Mononuclear cell (primary cell): ENCODE results near the gene PALLD. TPM values are rescaled to one million over a fixed set of nuclear protein-coding genes. Genes with fewer than 3 reads are reported as not detected.

Source experiments
- H3K27me3 ChIP-seq: 2 replicates; pipeline ENCODE4 v1.6.0; 2011; ENCODE audit warnings: low read length, control low read depth; ENCODE audit not compliant: insufficient read depth
- H3K4me1 ChIP-seq: 2 replicates; pipeline ENCODE4 v1.5.1; 2011; ENCODE audit warnings: mild to moderate bottlenecking, low read length, control low read depth; ENCODE audit not compliant: insufficient read depth
- H3K4me3 ChIP-seq: 2 replicates; pipeline ENCODE4 v1.5.1; 2011; ENCODE audit warnings: mild to moderate bottlenecking, low read length, moderate library complexity
- H3K9me3 ChIP-seq: 2 replicates; pipeline ENCODE4 v1.5.1; 2011; ENCODE audit warnings: low read depth, mild to moderate bottlenecking, control low read depth, low read length
- total RNA-seq: library from RNA; depleted of rRNA; stranded (reverse); fragments of >200 nt; gene quantifications from one replicate; pipeline ENCODE4 v1.2.3, GENCODE V29; 2012

The PALLD gene
- total RNA-seq, 1 donor, result 1.8 TPM

DNA sequence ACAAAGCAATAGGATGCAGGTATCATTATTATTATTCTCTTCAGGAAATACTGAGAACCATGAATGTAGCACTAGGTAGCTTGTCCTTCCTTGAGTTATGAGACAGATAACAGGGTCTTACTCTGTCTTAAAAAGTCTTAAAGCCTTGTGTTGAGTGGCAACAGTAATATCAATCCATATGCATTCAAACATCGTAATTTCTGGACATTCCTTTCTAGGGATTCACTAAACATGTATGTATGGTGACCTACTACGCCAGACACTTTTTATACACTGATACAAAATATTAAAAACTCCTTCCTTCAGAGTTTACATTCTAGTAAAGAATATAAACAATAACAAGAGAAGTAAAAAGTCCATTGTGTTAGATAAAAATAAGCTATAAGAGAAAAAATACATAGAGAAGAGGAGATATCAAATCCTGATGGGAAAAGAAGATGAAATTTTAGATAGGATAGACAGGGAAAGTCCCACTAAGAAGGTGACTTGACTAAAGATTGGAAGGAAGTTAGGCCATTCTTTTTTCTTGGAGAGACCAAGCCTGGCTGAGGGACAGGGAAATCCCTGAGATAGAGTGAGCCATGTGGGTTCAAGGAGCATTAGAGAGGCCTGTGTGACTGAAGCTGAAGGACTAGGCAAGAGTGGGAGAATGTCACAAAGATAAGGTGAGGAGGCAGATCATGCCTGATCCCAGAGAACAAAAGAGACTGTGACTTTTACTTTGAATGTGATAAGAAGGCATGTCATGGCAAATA is 11.5 kb upstream of the PALLD start:
- H3K9me3 ChIP-seq, result no peaks in the 10 kb centered on the region
- H3K27me3 ChIP-seq, result no peaks in the 10 kb centered on the region
- peaks cover 26% of the 10 kb centered on the region for H3K4me1 ChIP-seq

DNA sequence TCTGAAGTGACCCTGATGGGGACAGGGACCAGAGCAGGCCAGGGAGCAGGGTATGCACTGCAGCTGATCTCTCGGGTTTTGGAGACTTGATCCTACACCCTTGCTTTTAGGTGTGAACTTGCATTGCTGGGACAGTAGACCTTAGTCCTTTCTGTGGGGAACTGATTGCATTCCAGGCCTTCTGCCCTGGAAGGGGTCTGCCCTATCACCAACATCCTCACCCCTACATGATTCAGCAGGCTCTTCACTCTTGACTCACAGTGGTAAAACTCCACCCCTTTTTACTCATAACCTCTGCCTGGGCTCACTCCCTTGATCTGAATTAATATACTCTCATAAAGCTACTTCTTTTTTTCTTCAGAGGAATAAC is 10.0 kb upstream of the PALLD start:
- Histone ChIP-seq H3K4me3 (no peak overlapping the region), H3K4me1 (peaks cover 18% of the 10 kb centered on the region), H3K9me3 (no peaks in the 10 kb centered on the region), H3K27me3 (no peaks in the 10 kb centered on the region)

More for the DNA sequence above, 11.5 kb upstream of the PALLD start:
- H3K4me3 ChIP-seq, result no peak overlapping the region

DNA sequence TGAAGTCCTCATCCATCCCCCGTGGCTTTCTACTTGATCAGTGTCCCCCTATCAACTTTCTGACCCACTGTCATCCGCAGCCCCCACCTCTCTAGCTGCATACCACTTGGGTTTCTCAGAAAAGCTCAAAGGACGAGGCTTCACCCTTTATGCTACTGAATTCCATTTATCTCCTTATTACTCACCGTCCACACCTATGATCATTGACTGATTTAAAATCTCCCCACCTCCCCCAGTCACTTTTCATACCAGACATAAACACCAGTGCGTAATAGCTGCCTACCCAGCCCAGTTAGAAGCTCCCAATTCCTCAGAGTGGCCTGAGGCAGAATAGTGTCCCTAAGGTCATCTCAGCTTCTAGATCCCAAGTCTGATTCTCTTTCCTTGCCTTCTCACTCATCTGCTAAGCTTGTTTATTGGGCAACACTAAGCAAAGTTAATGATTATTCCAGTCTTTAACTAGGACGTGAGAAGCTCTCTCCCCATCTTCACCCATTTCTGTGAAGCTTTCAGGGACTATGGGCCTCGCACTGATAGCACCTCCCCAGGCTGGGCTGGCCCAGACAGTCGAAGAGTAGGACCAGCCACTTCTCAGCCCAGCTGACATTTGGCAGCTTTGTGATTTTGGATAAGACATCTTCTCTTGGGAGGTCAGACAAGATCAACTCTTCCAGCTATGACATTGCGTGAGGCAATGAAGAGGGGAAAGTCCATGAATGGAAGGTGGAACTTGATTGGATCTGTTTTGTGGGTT is 9.4 kb upstream of the PALLD start:
- Histone ChIP-seq H3K9me3 (no peaks in the 10 kb centered on the region), H3K27me3 (no peaks in the 10 kb centered on the region), H3K4me1 (peaks cover 14% of the 10 kb centered on the region), H3K4me3 (no peak overlapping the region)

DNA sequence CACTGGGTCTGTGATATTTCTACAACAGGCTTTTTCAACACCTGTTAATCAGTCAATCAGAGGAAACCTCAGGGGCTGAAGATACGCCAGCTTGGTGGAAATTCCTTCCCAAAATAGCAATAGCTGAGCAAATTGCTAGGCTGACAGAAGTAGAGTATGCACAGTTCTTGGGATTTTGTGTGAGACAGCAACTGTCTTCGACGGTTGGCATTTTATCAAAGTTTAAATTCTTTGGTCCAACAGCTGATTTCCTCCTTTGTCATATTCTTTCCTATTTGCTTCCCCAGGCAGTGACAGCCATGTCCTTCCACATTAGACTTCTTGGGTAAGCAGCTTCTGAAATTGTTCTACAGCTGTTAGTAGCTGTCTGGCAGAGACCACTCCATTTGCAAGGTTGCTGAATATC is 8.0 kb upstream of the PALLD start:
- H3K4me3 ChIP-seq, result no peak overlapping the region
- H3K9me3 ChIP-seq, result no peaks in the 10 kb centered on the region
- H3K4me1 ChIP-seq, result peaks cover 14% of the 10 kb centered on the region
- H3K27me3 ChIP-seq, result no peaks in the 10 kb centered on the region

DNA sequence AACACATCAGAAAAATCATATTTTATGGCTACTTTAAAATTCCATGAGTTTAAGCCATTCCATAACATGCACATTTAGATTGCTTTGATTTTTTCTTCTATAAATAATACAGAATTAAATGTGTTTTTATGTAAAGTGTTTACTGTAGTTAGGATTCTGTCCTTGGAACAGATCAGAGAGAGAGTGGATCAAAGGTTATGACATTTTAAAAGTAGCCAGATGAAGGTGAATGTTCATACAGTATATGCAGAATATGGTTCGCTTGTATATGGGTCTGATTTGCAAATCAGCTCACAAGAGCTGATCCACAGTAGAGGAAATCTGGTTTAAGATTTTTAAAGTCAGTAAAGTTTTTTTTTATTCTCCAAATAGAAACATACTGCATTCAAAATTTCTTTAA is 7.2 kb upstream of the PALLD start:
- Histone ChIP-seq H3K9me3 (no peaks in the 10 kb centered on the region), H3K27me3 (no peaks in the 10 kb centered on the region), H3K4me3 (no peak overlapping the region), H3K4me1 (peaks cover 11% of the 10 kb centered on the region)

DNA sequence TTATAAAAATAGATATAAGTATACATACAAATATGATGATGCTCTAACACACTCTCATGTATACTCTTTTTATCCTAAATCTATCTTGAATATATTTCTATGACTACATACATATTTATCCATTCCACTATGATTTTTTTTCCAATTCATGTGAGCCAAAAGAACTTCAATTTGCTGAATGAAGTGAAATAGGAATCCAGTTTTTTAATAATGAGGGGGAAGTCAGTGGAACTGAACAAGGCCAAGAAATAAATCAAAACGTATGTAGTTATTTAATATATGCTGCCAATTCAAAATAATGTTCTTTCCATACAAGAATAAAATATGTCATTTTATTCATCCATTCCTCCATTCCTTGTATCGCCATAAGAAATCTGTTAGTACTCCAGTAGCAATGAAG is 6.1 kb upstream of the PALLD start:
- Histone ChIP-seq H3K4me3 (no peak overlapping the region), H3K4me1 (peaks cover 10% of the 10 kb centered on the region), H3K9me3 (no peaks in the 10 kb centered on the region), H3K27me3 (no peaks in the 10 kb centered on the region)

DNA sequence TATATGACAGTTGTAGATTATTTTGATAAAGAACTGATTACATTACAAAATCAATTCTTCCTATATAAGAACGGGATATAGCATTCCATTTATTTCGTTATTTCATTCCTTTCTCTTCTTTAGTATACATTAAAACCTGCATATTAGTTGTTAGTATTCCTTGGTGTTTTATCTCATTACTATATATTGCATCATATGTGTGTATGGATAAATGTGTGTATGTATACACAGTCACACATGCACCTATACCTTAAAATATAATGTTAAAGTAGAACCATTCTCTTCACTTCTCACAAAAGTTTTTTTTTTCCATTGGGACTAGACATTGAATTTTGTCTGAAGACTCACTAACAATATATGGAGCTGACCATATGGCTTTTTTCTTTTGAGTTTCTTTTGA is 5.3 kb upstream of the PALLD start:
- no peaks in the 10 kb centered on the region for H3K9me3 ChIP-seq
- H3K27me3 ChIP-seq, result no peaks in the 10 kb centered on the region
- no peak overlapping the region for H3K4me3 ChIP-seq
- peaks cover 10% of the 10 kb centered on the region for H3K4me1 ChIP-seq

DNA sequence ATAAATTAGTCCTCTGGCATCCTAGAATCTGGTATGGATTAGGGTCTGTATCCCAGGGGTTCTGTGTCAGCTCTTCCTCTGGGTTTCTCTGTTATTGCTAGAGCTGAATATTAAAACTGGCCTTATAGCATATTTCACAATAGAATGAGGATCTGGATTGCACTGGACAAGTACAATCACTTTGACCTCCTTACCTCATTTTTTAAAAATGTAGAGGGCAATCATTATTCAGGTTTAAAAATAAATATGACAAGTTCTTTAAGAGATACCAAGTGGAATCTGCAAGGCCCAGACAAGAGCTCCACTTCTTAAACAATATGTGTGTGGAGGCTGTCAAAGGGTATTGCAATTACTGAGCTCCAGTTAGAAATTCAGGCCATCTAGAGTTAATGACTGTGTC is 1.4 kb downstream of the PALLD start:
- H3K4me3 ChIP-seq, result no peak overlapping the region
- no peaks in the 10 kb centered on the region for H3K9me3 ChIP-seq
- peaks cover 9% of the 10 kb centered on the region for H3K4me1 ChIP-seq
- H3K27me3 ChIP-seq, result no peaks in the 10 kb centered on the region

DNA sequence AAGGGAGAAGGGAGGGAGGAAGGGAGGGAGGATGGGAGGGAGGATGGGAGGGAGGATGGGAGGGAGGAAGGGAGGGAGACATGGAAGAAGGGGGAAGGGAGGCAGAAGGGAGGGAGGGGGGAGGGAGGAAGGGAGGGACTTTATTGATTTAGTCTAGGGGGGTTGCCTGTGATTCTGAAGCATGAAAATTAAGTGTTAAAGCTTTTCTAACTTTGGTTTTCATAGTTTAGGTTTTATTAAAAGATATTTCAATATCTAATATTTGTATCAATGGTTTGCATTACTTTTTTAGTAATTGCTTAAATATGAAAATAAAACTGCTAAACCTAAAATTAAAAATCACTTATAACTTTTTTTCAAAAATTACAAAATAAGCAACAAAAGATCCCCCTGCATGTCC is 2.4 kb downstream of the PALLD start:
- H3K9me3 ChIP-seq, result no peaks in the 10 kb centered on the region
- no peak overlapping the region for H3K4me3 ChIP-seq
- H3K27me3 ChIP-seq, result no peaks in the 10 kb centered on the region
- H3K4me1 ChIP-seq, result peaks cover 19% of the 10 kb centered on the region

DNA sequence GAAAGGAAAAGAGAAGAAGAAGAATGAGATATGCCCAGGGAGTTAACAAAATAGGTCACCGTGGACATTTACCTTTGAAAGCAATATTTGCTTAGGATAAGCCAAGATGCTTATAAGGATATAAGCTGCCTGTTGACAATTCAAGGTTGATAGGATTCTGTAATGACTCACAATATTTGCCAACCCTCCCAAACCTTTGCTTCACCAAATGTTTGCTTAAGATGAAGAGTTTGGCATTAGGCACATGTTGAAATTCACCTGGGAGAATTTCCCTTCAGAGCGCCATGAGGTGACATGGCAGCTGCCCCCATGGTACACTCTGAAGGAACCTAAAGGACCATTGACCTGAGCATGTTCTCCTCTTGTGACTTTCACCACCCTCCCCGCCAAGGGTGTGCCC is 4.6 kb downstream of the PALLD start:
- Histone ChIP-seq H3K9me3 (no peaks in the 10 kb centered on the region), H3K4me1 (peaks cover 41% of the 10 kb centered on the region), H3K27me3 (no peaks in the 10 kb centered on the region), H3K4me3 (no peak overlapping the region)

DNA sequence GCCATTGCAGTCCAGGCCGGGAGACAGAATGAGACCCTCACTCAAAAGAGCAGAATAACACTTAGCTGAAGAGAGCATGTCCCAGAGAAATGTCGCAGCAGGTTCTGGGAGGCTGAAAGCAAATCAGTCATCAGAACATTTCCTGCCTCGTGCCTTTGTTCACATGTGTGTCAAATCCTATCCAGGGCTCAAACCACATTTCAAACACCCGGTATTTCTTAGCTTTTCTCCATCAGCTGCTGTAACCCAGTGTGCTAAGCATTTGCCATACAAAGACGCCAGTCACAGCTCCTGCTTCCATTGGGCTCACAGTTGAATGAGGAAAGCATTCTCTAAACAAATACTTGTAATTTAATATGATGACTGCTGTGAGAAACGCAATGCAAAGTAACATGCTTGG is 6.0 kb downstream of the PALLD start:
- Histone ChIP-seq H3K9me3 (no peaks in the 10 kb centered on the region), H3K4me1 (peaks cover 56% of the 10 kb centered on the region), H3K27me3 (no peaks in the 10 kb centered on the region), H3K4me3 (no peak overlapping the region)

DNA sequence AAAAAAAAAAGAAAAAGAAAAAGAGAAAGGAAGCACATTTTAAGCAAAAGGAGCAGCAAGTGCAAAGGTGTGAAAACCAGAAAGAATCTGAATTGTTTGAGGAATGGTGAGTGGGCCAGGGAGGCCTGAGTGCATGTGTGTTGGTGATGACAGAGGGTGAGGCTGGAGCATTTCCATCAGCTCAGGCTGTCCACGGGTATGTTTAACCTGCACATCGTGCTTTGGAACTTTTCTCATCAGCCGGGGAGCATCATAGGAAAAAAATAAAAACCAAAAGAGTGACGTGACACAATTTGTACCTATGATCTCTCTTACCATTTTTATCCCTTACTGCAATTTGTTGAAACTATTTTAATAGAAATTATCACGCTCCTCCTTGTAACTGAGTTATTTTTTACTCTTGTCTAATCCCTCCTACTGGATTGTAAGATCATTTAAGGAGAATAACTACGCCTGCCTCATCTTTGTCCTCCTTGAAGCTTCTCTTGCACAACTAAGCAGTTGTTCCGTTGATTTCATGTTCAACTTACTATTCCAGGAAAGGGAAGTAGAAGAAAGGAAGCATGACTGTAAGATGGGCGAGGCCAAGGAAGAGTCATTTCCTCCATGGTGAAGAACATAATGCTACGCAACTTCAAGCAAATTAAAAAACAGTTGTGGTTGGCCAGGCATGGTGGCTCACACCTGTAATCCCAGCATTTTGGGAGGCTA is 7.0 kb downstream of the PALLD start:
- Histone ChIP-seq H3K27me3 (no peaks in the 10 kb centered on the region), H3K4me3 (no peak overlapping the region), H3K9me3 (no peaks in the 10 kb centered on the region), H3K4me1 (peaks cover 59% of the 10 kb centered on the region)

DNA sequence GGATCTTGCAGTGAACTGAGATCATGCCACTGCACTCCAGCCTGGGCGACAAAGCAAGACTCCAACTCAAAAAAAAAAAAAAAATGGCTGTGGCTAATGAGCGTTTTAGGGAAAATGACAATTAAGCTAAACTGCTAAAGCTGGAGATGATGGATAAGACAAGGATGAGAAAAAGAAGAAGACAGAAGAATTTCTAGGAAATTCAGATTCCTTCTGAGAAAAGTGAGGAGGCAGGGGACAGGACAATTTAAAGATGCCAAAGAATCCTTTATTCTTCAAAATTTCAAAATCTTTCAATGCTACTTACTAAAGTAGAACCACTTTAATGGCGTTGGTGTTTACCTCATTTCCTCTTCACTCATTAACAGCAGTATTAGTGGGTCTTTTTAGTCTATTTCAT is 7.7 kb downstream of the PALLD start:
- H3K4me1 ChIP-seq, result peaks cover 63% of the 10 kb centered on the region
- H3K4me3 ChIP-seq, result no peak overlapping the region

DNA sequence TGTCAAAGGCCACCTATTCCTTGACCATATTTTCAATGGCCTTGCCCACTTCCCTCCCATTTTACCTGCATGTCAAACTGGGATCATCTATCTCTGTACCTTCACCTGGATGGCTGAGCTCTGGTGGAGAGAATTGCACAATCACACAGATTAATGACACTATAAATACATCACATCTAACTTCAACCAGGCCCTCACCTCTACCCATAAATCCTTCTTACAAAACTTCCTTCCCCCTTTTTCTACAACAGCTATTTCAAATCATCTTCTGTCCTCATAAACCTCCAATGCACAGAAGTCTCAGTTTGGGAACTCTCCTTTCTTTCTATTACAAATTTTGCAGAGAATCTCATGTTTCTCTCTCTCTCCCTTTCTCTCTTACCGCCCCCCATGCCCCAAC is 9.2 kb downstream of the PALLD start:
- Histone ChIP-seq H3K27me3 (no peaks in the 10 kb centered on the region), H3K4me3 (no peak overlapping the region), H3K4me1 (peaks cover 75% of the 10 kb centered on the region), H3K9me3 (no peaks in the 10 kb centered on the region)

More for the DNA sequence above, 7.7 kb downstream of the PALLD start:
- no peaks in the 10 kb centered on the region for H3K9me3 ChIP-seq
- no peaks in the 10 kb centered on the region for H3K27me3 ChIP-seq

DNA sequence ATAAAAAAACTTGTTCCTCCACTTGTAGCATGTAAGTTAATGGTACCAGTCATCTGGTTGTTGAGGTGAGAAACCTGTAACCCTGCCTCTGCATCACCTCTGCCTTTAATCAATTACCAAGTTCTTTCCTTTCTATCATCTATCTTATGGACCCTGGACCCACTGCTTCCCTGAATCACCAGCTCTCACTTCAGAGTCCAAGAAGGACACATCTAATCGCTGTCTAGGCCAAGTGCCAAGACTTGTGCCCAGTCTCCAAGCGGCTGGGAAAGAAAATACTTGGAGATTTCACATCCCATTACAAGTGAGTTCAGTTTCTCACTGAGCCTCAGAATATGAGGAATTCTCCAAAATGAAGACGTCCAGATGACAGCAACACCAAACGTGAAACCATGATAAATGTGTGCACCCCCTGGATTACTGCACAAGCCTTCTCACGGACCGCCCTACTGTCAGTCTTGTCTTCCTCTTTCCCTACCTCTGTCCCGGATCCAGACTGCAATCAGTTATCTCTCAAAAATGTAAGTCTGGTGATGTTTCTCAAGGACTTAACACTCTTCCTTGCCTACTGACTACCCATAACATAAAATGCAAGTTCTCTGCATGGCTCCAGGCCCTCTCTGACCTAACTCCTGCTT is 10.4 kb downstream of the PALLD start:
- Histone ChIP-seq H3K4me1 (peaks cover 85% of the 10 kb centered on the region), H3K27me3 (no peaks in the 10 kb centered on the region), H3K4me3 (no peak overlapping the region), H3K9me3 (no peaks in the 10 kb centered on the region)
